Activated T-cell treated with anti-CD3 and anti-CD28 coated beads, Interleukin-2, amount 50 U/mL, for 24 hours (primary cell): ENCODE data around the gene MMADHC.

Experiments
- DNase-seq: peaks from one replicate; pipeline ENCODE4 v3.0.0-alpha.2; 2020
- H3K27ac Mint-ChIP-seq: 2 replicates; pipeline ENCODE4 v1.8.0; 2020; ENCODE audit warnings: mild to moderate bottlenecking, mixed read lengths
- H3K27me3 Mint-ChIP-seq: 2 replicates; pipeline ENCODE4 v1.8.0; 2020; ENCODE audit warnings: mixed read lengths
- H3K36me3 Mint-ChIP-seq: 2 replicates; pipeline ENCODE4 v1.8.0; 2020; ENCODE audit warnings: low read depth, mixed read lengths
- H3K4me1 Mint-ChIP-seq: 2 replicates; pipeline ENCODE4 v1.8.0; 2020; ENCODE audit warnings: low read depth, mixed read lengths
- H3K4me3 Mint-ChIP-seq: 2 replicates; pipeline ENCODE4 v1.8.0; 2020; ENCODE audit warnings: mild to moderate bottlenecking, moderate library complexity, mixed read lengths
- H3K9me3 Mint-ChIP-seq: 2 replicates; pipeline ENCODE4 v1.8.0; 2020; ENCODE audit warnings: mixed read lengths

Gene MMADHC

DNA sequence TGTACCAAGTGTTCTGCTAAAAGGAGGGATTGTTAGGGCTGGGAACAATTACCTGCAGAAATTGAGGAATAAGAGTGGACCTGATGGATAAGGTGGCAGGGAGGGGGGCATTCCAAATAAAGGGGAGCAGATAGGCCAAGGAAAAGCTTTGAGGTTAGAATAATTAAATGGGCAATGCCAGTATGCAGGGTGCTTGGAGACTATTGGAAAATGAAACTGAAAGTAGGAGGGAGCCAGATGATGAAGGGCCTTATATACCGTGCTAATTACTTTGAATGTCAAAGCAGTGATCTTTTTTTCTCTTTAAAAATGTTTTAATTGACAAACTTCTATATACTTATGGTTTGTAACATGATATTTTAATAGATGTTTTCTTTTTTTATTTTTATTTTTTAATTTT lies 42.9 kb downstream of the MMADHC start:
- H3K4me1 Mint-ChIP-seq, result peaks cover 9% of the 10 kb centered on the region
- no peaks in the 10 kb centered on the region for H3K9me3 Mint-ChIP-seq
- no peaks in the 10 kb centered on the region for H3K27me3 Mint-ChIP-seq
- peak overlapping the region; percentile 34 for H3K4me3 Mint-ChIP-seq
- no peak for DNase-seq
- H3K27ac Mint-ChIP-seq, result no peak overlapping the region
- H3K36me3 Mint-ChIP-seq, result no peaks in the 10 kb centered on the region

DNA sequence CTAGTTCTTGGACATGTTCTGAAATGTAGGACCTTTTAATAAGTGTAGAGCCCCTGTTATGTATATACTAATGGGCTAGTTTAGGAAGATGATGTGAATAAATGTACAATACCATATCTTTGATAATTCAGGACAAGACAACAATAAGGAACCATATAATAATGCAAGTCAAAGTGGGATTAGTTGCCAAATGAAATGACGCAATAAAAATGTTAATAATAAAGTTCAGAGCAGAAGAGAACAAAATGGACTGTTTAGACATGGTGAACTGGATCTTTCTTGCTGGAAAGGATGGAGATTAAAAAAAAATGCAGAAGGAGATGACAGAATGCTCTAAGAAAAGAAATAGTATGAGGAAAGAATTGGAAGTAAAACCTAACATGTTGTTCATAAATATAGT lies 43.7 kb downstream of the MMADHC start:
- H3K27me3 Mint-ChIP-seq, result no peaks in the 10 kb centered on the region
- no peak for DNase-seq
- H3K9me3 Mint-ChIP-seq, result no peaks in the 10 kb centered on the region
- no peak overlapping the region for H3K4me3 Mint-ChIP-seq
- no peaks in the 10 kb centered on the region for H3K36me3 Mint-ChIP-seq
- no peak overlapping the region for H3K27ac Mint-ChIP-seq
- peaks cover 9% of the 10 kb centered on the region for H3K4me1 Mint-ChIP-seq

DNA sequence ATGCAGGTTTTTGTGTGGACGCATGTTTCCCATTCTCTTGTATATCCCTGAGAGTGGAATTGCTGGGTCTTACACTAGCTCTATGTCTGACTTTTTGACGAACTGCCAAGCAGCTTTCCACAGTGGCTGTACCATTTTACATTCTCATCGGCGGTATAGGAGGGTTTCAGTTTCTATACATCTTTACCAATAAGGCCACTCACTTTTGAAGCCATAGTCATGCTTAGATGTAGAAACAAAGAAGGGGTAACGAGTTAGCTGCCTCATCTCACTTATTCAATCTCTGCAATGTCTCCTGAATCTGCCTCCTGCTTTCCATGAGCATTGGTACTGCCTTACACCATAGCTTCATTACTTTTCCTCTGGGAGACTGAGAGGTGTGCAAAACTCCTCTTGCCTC lies 47.4 kb downstream of the MMADHC start:
- H3K27me3 Mint-ChIP-seq, result no peaks in the 10 kb centered on the region
- no peaks in the 10 kb centered on the region for H3K36me3 Mint-ChIP-seq
- no peak overlapping the region for H3K4me3 Mint-ChIP-seq
- peaks cover 23% of the 10 kb centered on the region for H3K4me1 Mint-ChIP-seq
- H3K9me3 Mint-ChIP-seq, result no peaks in the 10 kb centered on the region
- DNase-seq, result no peak
- H3K27ac Mint-ChIP-seq, result no peak overlapping the region

DNA sequence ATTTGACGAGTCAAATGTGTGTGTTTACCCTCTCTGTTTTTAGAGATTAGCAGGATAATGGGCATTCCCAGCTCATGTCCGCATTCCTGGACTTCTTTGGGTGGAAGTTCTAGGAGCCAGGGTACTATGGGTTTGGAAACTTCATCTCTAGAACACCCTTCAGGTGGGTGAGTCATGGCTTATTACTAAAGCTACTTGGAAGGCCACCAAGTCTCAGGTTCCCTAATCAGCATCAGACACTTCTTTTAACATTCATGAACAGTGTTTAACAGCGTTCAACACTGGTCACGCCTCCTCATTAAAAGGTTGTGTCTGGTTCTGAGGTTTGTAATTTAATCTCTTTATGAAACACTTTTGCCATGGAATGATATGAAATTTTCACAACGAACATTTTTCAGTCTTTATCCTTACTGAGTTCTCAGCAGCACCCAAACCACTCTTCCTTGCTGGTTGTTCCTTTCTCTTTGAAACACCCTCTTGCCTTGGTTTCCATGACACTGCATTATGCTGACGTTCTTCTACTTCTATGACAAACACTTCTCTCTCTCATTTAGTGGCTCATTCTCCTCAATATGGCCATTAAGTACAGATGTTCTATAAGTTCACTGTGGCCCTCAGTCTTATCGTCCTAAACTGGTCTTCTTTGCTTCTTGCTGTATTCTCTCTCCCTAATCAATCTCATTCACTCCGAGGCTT lies 49.3 kb downstream of the MMADHC start:
- Mint-ChIP-seq H3K27ac (no peak overlapping the region), H3K9me3 (no peaks in the 10 kb centered on the region), H3K36me3 (no peaks in the 10 kb centered on the region)

GRCh38 chr2:149537092-149537726 lies 50.4 kb downstream of the MMADHC start:
- Mint-ChIP-seq H3K4me3 (no peak overlapping the region), H3K27ac (no peak overlapping the region), H3K36me3 (no peaks in the 10 kb centered on the region), H3K4me1 (peaks cover 14% of the 10 kb centered on the region), H3K27me3 (no peaks in the 10 kb centered on the region), H3K9me3 (no peaks in the 10 kb centered on the region)
- DNase-seq, result no peak

More for the DNA sequence above, 49.3 kb downstream of the MMADHC start:
- no peak for DNase-seq
- no peaks in the 10 kb centered on the region for H3K27me3 Mint-ChIP-seq
- no peak overlapping the region for H3K4me3 Mint-ChIP-seq
- peaks cover 14% of the 10 kb centered on the region for H3K4me1 Mint-ChIP-seq

DNA sequence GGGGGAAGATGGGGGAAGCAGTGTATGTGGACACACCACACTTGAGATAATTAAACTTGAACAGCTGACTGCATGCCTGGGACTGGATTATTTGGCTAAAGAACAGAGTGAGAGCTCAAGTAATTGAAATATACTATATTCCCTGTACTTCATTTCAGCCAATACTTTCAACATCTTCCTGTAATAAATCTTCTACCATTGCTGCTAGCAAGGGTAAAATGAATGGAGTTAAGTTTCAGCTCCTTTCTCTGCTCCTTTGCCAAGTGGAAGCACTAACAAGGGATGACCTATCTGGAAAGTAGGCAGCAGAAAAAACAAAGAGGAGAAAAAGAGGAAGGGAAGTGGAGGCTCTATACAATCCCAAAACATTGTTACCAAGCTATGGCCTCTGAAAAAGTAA lies 50.9 kb downstream of the MMADHC start:
- DNase-seq, result no peak
- Mint-ChIP-seq H3K4me3 (no peak overlapping the region), H3K27me3 (no peaks in the 10 kb centered on the region), H3K27ac (no peak overlapping the region), H3K9me3 (no peaks in the 10 kb centered on the region), H3K36me3 (no peaks in the 10 kb centered on the region), H3K4me1 (peaks cover 14% of the 10 kb centered on the region)

DNA sequence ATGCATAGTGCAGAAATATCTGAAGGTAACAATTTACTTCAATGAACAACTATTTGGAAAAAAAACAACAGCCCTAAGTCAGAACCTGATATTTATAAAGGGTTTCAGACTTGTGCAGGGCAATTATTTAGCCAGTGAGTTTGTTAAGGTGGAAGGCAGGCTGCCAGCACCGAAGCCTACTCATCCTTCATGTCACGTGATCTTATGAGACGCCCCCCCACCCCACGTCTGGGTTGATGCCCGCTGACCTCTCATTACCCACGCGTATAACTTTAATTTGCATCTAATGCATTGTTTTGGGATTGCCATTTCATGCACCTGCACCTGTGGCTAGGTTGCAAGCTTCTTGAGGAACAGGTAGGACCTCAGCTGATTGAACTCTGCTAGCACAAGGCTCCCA lies 52.9 kb downstream of the MMADHC start:
- no peak for DNase-seq
- Mint-ChIP-seq H3K4me3 (no peak overlapping the region), H3K4me1 (peaks cover 14% of the 10 kb centered on the region), H3K27me3 (peaks cover 4% of the 10 kb centered on the region), H3K9me3 (no peaks in the 10 kb centered on the region), H3K27ac (no peak overlapping the region), H3K36me3 (no peaks in the 10 kb centered on the region)

GRCh38 chr2:149528983-149529382 lies 58.6 kb downstream of the MMADHC start:
- H3K36me3 Mint-ChIP-seq, result no peaks in the 10 kb centered on the region
- H3K27me3 Mint-ChIP-seq, result peaks cover 27% of the 10 kb centered on the region
- no peak overlapping the region for H3K27ac Mint-ChIP-seq
- H3K4me3 Mint-ChIP-seq, result no peak overlapping the region
- H3K9me3 Mint-ChIP-seq, result no peaks in the 10 kb centered on the region
- H3K4me1 Mint-ChIP-seq, result no peaks in the 10 kb centered on the region
- no peak for DNase-seq

- Mint-ChIP-seq H3K9me3 (no peaks in the 10 kb centered on the region), H3K27me3 (peaks cover 29% of the 10 kb centered on the region), H3K36me3 (no peaks in the 10 kb centered on the region), H3K4me1 (no peaks in the 10 kb centered on the region), H3K27ac (no peak overlapping the region), H3K4me3 (no peak overlapping the region)
- DNase-seq, result no peak
Measured at GRCh38 chr2:149527998-149528755, 59.4 kb downstream of the MMADHC start.

DNA sequence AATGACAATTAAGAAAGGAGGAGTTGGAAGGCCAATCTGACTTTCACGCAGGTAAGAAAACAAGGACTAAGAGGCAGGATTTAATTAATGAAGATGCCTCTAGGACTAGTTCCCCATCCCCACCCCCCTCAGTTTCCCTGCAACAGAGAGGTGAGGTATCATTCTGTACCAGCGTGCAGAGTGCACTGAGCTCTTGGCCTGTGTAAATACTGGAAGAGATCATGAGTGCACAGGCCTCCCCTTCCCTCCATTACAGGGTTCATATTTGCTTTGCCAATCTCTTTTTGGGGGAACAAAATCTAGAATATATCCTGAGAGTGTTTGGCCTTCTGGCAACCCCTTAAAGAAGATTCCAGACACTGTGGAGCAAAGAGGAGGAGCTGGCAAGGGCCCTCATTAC lies 60.9 kb downstream of the MMADHC start:
- no peaks in the 10 kb centered on the region for H3K9me3 Mint-ChIP-seq
- DNase-seq, result no peak
- no peaks in the 10 kb centered on the region for H3K36me3 Mint-ChIP-seq
- H3K27me3 Mint-ChIP-seq, result peaks cover 29% of the 10 kb centered on the region
- no peak overlapping the region for H3K4me3 Mint-ChIP-seq
- no peak overlapping the region for H3K27ac Mint-ChIP-seq
- H3K4me1 Mint-ChIP-seq, result no peaks in the 10 kb centered on the region

GRCh38 chr2:149525323-149525722 lies 62.3 kb downstream of the MMADHC start:
- Mint-ChIP-seq H3K27me3 (peaks cover 29% of the 10 kb centered on the region), H3K4me3 (no peak overlapping the region)

More at GRCh38 chr2:149525323-149525722, 62.3 kb downstream of the MMADHC start:
- no peaks in the 10 kb centered on the region for H3K9me3 Mint-ChIP-seq
- H3K27ac Mint-ChIP-seq, result no peak overlapping the region
- no peaks in the 10 kb centered on the region for H3K4me1 Mint-ChIP-seq
- H3K36me3 Mint-ChIP-seq, result no peaks in the 10 kb centered on the region
- DNase-seq, result no peak
